GM12864 (cell line): ENCODE data around the gene TEC.

ENCODE experiments used
- DNase-seq: peaks from one replicate; pipeline ENCODE4 v3.0.0-alpha.2; 2011; ENCODE audit warnings: low read depth
- H3K4me3 ChIP-seq: 2 replicates; pipeline ENCODE4 v1.5.1; 2011; ENCODE audit warnings: mild to moderate bottlenecking, low read depth, low read length, control low read depth
- CTCF ChIP-seq: IDR thresholded peaks from 2 replicates; pipeline ENCODE4 v1.5.1; 2011; ENCODE audit warnings: low read depth, mild to moderate bottlenecking, moderate library complexity, low read length, control low read depth, inconsistent platforms; ENCODE audit errors: missing control alignments

TEC gene

GRCh38 chr4:48241731-48242130 is 27.9 kb downstream of the TEC start:
- H3K4me3 ChIP-seq: no peak overlapping the region
- DNase-seq: no peak
- TF ChIP-seq CTCF: no peak

- DNase-seq: no peak
- TF ChIP-seq CTCF: no peak
- no peak overlapping the region for H3K4me3 ChIP-seq
These were observed 31.5 kb downstream of the TEC start for GRCh38 chr4:48237996-48238645.

DNA sequence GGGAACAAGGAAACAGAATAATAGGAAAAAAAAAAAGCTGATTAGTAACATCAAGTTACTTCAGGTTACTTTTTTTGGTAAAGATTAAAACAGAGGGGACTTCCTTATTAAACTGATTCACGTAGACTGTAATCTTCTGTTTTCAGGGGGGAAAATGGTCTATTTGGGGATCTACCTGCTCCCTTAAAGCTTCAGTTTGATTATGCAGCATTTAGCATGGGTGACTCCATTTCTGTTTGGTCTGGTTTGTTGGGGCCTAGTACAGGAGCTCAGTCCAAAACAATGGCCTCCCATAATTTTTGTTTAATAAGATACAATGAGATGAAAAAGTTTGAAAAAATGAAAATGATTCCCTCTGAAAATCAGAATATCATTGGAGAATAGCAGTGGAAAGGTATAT is 34.6 kb downstream of the TEC start:
- no peak for DNase-seq
- no peak for TF ChIP-seq CTCF
- no peak overlapping the region for H3K4me3 ChIP-seq

DNA sequence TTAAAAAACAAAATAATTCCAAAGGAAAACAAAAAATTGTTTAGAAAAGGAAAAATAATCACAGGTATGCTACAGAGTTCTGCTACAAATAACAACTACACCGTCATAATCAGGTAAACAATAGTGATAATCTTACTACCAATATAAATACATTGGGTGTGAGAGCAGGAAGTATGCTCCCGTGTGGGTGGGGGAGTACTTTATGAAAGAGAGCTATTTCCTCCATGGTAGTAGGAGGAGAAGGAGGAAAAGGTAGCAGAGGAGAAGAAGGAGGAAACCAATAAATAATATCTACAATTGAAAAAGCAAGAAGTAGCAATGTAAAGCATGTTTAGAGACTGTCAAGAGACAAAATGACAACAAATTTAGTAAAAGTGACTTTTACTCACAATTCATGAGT is 35.1 kb downstream of the TEC start:
- no peak for TF ChIP-seq CTCF
- no peak for DNase-seq
- H3K4me3 ChIP-seq: no peak overlapping the region

GRCh38 chr4:48228949-48229348 is 40.7 kb downstream of the TEC start:
- DNase-seq: no peak
- no peak overlapping the region for H3K4me3 ChIP-seq
- no peak for TF ChIP-seq CTCF

- TF ChIP-seq CTCF: no peak
- no peak for DNase-seq
- H3K4me3 ChIP-seq: no peak overlapping the region
These were observed 42.0 kb downstream of the TEC start for GRCh38 chr4:48227662-48228061.

DNA sequence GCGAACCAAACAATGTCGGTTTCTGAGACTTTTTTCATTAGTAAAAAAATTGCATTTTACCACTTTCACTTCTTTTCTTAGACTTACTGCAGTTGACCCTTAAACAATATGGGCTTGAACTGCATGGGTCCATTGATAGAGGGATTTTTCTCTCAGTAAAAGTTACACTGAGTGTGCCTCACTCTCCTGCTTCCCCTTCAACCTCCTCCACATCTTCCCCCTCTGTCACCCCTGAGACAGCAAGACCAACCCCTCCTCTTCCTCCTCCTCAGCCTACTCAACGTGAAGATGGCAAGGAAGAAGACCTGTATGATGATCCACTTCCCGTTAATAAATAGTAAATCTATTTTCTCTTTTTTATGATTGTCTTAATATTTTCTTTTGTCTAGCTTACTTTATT is 43.4 kb downstream of the TEC start:
- no peak overlapping the region for H3K4me3 ChIP-seq
- no peak for TF ChIP-seq CTCF
- no peak for DNase-seq
